Activated T-cell treated with anti-CD3 and anti-CD28 coated beads for 24 hours (primary cell): ENCODE results near the gene ACADL.

Source experiments
- DNase-seq: peaks from one replicate; pipeline ENCODE4 v3.0.0-alpha.2; 2020; ENCODE audit warnings: low read depth

The ACADL gene

GRCh38 chr2:210224941-210225672, at the start of gene ACADL:
ACADL (minus strand) TSS chr2:210225447; CDS start chr2:210225263, 184 bp downstream.
- no peak for DNase-seq

DNA sequence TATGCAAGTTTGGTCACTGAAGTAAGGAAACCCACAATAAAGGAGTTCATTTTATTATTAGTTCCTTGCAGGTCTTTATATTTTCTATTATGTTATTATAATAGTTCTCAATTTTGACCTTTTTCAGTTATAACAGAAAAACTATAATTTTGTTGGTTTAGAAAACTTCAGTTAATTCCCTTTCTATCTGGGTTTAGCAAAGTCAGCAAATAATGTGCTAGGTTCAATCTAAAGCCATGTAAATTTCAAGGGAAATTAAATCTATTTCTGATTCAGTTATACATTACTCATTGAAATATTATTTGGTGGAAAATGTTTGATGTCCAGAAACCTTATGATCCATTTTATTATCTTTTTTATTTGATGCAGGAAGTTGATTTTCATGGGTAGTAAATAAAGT, 46.1 kb upstream of the ACADL start:
- no peak for DNase-seq

DNA sequence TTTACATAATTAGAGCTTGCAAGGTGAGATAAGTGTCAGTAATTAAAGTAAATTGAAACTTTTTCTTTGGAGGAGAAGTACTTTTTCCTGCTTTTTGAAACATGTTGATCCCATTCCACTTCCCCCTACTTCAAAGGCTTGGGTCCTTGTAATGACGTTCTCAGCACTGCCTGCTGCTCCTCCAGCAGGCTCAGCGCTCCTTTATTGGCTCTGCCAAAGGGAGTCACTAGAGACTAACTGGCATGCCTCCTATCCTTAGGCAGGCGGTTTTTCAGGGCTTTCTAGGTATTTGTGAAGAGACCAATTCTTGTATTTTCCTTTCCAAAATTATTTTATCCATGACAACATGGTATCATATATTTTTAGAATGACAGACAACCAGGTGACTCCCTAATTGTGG, 43.9 kb upstream of the ACADL start:
- no peak for DNase-seq

DNA sequence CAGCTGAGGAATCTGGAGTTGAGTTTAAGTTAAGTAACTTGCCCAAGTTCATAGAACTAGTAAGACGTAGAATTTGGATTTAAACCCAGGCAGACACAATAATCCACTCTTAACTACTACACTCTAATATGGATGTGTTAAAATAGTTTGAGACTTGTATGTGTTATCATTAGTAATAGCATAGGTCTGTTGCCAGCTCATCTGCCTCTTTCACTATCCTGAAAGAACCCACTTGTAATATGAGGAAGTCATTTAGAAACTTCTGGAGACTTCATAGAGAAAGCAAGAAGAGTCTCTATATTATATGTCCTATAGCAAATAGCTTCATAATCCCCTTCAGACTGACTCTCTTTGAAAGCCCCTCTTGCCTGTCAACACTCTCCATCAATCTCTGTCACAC, 43.0 kb upstream of the ACADL start:
- no peak for DNase-seq

GRCh38 chr2:210267698-210268097, 42.5 kb upstream of the ACADL start:
- DNase-seq = no peak

DNA sequence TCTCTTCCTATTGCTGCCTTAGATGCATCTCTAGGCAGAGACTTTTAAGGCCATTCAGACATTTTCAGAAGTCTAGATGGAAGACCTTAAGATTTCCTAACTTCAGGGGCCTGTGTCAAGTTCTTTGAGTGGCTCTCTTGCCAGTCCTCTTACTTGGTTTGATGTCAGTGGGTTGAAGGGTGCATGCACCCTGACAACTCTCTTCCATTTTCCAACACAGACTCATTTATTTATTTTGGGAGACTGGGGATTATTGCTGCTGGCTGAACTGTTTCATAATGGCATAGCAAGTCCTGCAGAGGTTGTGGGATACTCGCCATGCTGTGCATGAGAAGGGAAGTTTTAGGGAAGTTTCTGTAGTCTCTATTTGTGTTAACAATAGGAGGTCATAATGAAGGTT, 39.0 kb upstream of the ACADL start:
- DNase-seq = no peak

DNA sequence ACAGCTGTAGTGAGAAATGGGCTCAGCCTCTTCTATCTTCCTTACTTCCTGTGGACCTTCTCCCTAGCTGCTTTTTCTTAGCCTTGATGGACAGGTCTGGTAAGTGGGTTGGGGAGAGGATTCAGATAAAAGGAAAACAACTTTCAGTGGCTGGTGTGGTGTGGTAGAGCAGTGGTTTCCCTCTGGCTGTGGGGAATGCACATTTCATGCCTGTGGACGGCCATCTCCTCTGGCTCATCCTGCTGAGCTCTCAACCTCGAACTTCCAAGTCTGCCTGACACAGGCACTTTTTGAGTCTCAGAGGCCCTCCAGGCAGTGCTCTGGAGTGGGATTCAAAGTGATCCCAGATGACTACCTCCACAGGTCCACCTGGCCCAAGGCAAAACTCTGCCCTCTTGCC, 38.6 kb upstream of the ACADL start:
- DNase-seq = no peak

- DNase-seq = no peak
Observed at GRCh38 chr2:210262036-210262435, 36.8 kb upstream of the ACADL start.

DNA sequence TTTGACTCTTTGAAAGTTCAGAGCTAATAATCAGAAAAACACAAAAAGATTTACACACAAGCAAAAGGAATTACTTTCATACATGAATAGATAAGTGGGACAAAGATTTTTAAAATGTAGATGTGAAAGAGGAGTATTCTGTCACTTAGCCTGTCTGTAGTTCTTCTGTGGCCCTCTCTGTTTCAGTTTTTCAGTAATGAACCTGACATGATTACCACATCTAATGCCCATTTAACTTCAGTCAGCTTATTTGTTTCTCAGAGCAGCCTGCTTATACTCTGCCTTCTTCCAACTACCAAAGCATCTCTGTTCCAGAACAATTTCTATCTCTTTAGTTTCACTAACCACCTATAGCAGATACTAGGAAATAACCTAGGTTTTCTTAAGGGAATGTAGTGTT, 34.4 kb upstream of the ACADL start:
- no peak for DNase-seq

- no peak for DNase-seq
Observed at GRCh38 chr2:210252699-210253606, 27.7 kb upstream of the ACADL start.

DNA sequence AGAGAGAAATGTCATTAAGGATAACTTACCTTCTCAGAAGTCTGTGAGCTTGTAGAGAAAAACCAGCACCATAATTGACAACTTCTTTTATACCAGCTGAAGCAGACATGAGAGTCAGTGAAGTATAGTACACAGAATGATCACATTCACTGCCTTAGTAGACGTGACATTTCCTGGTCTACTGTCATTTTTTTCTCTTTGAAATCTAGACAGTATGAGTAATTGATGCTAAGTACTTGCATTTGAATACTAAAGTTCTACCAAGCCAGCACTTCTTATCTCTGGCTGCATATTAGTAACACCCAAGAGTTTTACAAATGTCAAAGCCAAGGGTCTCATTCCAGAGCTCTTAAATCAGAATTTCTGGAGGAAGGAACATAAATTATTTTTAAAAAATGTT, 25.4 kb upstream of the ACADL start:
- DNase-seq = no peak

DNA sequence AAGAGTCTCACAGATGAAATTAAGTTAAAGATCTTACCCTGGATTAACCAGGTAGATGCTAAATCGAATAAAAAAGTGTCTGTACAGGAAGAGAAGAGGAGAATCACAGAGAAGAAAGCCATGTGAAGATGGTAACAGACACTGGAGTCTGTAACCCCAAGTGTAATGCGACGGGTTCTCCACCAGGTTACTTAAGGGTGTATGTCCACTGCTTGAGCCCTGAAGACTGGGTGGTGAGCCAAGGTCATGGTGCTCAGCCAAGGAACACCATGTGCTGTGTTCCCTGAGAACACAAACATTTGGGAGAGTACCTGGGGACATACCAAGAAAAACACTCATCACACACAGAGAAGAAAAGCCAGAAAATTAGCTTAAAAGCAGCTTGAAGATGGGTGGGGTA, 8.2 kb upstream of the ACADL start:
- DNase-seq = no peak

DNA sequence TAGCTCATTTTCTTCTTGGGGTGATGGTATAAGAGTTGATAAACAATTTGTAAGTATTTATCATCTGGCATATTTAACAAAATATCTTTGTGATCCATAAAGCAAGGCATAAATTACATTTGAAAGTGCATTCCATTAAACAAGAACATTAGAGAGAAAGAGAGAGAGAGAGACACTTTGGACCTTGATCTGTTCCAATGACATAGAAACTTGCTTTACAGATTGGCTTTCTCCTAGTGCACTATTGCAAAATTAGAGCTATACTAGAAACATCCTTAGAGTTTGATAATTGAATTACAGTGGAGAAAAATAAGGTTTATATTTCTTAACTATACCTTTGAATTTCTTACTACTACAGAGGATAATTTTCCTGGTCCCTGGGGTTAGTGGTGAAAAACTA, 5.7 kb upstream of the ACADL start:
- DNase-seq = no peak

DNA sequence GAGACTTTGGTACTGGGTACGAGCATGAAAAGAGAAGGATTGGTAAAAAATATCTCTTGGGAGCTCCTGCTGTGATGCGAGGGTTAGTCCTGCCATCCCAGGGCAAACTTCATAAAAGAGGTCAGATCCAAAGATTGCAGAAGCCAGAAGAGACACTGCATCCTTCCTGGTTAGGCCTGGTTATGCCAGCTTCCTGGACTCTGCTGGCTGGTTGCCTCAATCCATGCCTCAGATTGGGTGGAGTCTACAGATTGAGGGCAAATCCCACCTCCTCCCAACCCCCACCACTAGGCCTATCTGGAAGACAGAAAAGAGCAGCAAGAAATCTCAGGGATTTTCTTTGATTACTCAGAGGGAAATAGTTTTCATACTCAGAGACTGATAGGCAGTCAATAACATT, 5.3 kb upstream of the ACADL start:
- DNase-seq = no peak

GRCh38 chr2:210228586-210228985, 3.3 kb upstream of the ACADL start:
- DNase-seq = no peak

GRCh38 chr2:210227290-210228088, 2.2 kb upstream of the ACADL start:
- no peak for DNase-seq

DNA sequence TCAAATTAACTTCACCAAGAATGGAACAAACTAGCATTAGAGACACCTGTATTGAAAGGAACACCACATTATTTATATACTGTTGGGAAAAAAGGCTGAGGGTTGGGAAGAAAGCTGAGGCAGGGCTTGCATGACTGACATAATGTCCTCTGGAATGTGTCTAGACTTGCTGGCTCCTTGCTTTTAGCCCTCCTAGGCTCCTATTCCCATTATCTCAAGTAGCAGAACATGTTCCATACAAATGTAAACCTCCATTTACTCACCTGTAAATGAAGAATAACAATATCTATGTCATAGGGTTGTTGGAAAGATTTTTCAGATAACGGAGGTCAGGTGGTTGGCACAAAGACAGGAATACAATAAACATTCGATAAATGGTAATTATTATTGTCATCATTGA, 976 bp upstream of the ACADL start:
- DNase-seq = no peak

DNA sequence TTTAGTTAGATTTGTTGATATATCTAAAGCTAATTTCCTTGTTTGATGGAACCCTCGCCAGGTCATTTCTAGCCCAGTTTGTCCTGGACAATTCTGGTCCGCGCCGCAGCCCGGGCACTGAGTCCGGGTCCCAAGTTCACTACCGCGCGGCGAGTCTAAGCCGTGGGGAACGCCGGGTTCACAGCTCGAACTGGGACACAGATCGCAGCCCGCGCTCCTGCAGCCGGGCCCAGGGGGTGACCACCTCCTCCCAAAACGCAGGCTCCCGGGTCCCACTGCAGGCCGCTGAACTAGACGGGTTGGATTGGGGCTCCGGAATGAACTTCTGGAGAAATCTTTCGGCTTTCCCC, 681 bp downstream of the ACADL start:
- DNase-seq = no peak

GRCh38 chr2:210215120-210215519, 10.1 kb downstream of the ACADL start:
- DNase-seq = no peak

- DNase-seq = no peak
Observed at GRCh38 chr2:210210185-210210584, 15.1 kb downstream of the ACADL start.

GRCh38 chr2:210207929-210208328, 17.3 kb downstream of the ACADL start:
- no peak for DNase-seq

GRCh38 chr2:210203558-210203957, 21.7 kb downstream of the ACADL start:
- no peak for DNase-seq

- no peak for DNase-seq
Observed at GRCh38 chr2:210203147-210203546, 22.1 kb downstream of the ACADL start.
